Measurements from ENCODE around the gene KREMEN1.
A peak's percentile ranks its signal among the peaks of the same experiment; 100 is the strongest.

KREMEN1 gene

DNA sequence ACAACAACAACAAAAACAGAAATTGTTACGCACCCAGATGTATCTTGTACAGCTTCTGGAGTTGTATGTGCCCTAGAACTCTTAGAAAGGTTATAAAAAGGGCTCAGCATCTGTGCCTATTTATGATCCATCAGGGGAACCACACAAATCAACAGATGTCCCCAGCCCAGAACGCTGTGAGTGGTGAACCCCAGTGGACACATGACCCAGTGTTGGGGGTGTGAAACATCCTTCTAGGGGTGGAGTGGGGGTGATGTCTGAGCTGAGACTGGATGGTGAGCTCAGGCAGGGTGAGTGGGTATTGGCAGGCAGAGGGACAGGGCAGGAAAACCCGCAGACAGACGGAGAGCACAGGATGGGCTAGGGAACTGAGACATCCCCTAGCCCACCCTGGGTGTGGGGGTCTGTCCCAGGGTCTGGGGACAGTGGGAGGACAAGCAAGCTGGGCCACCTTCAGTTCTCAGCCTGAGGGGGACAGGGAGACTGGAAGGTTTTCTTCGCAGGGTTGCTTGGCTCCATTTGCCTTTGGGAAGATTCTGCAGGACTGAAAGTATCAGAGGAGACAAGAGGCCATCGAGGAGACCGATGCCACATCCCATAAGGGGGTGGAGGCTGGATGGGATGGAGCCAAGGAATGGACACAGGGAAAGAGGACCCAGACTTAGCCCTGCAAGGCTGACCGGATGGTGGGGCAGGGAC, 127.0 kb downstream of the KREMEN1 start:
- ChIA-PET POLR2A (no interaction called here), CTCF (interaction anchor here (1.4 to 1.6 kb wide), 2 partner anchors 9 to 46 kb away, joined by 3 read pairs; no protein-coding TSS in a partner anchor)
- TF ChIP-seq, protein P1, sequence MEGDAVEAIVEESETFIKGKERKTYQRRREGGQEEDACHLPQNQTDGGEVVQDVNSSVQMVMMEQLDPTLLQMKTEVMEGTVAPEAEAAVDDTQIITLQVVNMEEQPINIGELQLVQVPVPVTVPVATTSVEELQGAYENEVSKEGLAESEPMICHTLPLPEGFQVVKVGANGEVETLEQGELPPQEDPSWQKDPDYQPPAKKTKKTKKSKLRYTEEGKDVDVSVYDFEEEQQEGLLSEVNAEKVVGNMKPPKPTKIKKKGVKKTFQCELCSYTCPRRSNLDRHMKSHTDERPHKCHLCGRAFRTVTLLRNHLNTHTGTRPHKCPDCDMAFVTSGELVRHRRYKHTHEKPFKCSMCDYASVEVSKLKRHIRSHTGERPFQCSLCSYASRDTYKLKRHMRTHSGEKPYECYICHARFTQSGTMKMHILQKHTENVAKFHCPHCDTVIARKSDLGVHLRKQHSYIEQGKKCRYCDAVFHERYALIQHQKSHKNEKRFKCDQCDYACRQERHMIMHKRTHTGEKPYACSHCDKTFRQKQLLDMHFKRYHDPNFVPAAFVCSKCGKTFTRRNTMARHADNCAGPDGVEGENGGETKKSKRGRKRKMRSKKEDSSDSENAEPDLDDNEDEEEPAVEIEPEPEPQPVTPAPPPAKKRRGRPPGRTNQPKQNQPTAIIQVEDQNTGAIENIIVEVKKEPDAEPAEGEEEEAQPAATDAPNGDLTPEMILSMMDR (IDR thresholded peaks at IDR 0.05; ENCODE audit: insufficient read depth, low read length, missing control alignments): no peak
- no peak overlapping the region for H3K4me3 ChIP-seq (ENCODE audit: low read depth, low read length)
- no peak for DNase-seq (ENCODE audit: low read depth, low spot score)

DNA sequence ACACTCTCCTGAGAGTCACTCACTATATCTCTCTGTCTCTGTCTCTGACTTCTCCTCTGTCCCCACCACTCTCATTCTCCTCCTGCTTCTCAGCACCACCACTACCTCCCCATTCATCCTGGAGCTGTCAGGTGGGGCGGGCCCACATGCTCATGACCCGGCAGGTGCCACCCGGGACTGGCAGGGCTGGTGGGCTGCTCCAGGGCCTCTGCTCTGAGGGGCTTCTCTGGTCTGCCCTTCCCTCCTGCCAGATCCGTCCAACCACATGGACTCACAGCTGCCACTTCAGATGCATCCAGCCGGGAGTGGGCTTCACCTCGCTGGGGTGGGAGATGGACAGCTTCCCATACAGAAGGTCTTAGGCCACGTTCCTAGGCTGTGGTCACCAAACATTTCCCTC, 128.1 kb downstream of the KREMEN1 start:
- ChIA-PET POLR2A (no interaction called here), CTCF (interaction anchor here (2.1 kb wide), 1 partner anchor 8 kb away, joined by 5 read pairs; no protein-coding TSS in a partner anchor)
- TF ChIP-seq, protein P1 (IDR thresholded peaks at IDR 0.05; ENCODE audit: insufficient read depth, low read length, missing control alignments): no peak
- H3K4me3 ChIP-seq (ENCODE audit: low read depth, low read length): no peak overlapping the region
- DNase-seq (ENCODE audit: low read depth, low spot score): no peak

DNA sequence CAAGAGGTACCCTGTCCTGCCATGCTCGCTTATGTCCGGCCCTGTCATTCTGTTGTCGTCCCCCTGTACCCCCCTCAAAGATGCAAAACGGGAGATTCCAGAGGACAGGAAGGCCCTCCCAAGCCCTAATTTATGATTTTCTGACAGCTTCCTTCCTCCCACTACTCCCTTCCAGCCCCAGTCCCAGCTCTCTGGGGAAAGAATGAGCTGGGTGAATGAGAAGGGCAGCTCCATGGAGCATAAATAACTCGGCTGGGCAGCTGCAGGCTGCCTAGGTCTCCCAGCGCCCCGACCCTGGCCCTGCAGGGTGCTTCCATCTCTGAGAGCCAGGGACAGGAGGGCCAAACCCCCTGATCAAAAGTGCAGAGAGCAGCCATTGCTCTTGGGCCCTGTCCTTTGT, 128.9 kb downstream of the KREMEN1 start:
- no peak overlapping the region for H3K4me3 ChIP-seq (ENCODE audit: low read depth, low read length)
- TF ChIP-seq, protein P1 (IDR thresholded peaks at IDR 0.05; ENCODE audit: insufficient read depth, low read length, missing control alignments): no peak
- ChIA-PET CTCF (interaction anchor here (1.5 to 2.1 kb wide), 2 partner anchors 8 to 17 kb away, joined by 3 to 5 read pairs; no protein-coding TSS in a partner anchor), POLR2A (no interaction called here)
- DNase-seq (ENCODE audit: low read depth, low spot score): no peak

DNA sequence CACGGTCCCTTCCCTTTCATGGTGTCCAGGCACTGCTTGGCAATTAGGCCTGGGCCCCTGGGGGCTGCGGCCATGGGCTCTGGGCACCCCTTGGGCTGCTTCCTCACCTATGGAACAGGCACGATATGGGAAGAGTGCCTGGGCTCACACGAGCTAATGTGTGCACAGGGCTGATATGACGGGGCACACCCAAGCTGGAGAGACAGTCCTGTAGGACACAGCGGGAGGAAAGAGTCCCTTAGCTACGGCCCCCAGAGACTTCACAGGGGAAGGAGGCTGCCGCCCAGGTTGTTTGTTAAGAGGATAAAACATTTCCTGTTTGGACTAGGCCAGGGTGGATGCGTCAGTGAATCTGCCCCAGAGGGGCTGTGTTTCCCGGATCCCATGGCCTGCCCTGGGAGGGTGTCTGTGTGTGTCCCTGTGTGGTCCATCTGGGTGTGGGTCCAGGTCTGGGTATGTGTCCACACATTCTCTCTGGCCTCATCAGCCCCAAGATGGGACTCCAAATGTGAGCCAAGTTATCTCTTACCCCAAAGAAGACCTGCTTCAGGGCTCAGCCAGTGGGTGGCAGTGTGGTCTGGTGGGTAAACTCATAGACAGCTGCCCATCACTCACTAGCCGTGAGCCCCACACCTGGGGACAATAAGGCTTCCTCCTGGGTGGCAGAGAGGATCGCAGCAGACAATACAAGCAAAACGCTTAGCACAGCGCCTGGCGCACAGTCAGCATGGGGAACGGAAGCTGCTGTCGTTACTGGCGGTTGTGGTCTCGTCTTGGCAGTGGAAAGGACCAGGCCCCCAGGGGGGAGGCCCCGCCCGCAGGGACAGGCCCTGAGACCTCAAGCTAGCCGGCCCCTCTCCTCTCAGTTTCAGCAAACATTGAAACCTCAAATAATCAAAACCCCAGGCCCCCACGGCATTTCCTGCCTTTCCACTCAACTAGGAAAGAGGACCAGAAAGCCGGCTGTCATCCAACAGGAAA, 129.7 kb downstream of the KREMEN1 start:
- TF ChIP-seq, protein P1 (IDR thresholded peaks at IDR 0.05; ENCODE audit: insufficient read depth, low read length, missing control alignments): peak; percentile 41
- H3K4me3 ChIP-seq (ENCODE audit: low read depth, low read length): no peak overlapping the region
- no peak for DNase-seq (ENCODE audit: low read depth, low spot score)
- CTCF ChIA-PET: interaction anchor here (0.7 to 2.1 kb wide), 6 partner anchors 9 to 162 kb away, joined by 3 to 10 read pairs (median 4); no protein-coding TSS in a partner anchor
- POLR2A ChIA-PET: no interaction called here

DNA sequence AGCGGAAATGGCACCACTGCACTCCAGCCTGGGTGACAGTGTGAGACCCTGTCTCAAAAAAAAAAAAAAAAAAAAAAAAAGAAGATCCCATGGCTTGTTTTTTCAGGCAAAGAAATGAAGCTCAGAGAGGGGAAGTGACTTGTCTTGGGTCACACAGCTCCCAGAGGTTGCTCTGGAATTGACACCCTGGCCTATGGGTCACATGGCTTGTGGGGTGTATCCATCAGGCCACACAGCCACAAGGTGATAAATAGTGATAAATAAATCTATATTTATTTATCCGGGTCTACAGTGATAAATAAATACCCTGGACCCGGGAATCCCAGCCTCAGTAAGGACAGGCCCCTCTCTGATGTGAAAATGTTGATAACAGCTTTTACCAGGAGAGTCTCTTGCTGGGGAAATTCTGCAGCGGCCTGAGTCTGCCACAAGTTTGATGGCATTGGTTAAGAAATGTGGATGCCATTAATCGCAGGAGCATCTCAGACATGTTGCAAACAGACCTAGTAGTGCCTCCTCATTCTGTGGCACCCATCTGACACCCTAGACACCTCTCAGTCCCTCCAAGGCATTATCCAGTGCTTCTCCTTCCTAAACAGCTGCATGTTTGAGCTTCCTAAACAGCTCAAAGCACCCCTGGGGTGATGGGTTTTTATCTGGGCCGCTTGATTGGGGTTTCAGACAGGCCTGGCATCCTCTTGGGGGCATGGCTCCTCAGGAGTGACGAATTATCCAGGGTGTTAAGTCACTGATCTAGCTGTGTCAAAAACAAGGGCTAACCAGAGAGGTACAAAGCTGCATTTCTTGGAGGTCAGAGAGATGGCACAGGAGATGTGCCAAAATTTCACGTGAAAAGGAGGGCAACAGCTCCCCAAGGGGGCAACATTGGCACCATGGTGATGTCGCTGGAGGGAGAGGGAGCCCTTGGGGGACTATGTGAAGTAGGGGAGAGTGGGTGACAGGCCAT, 130.9 kb downstream of the KREMEN1 start:
- ChIA-PET CTCF (interaction anchor here (0.7 to 2.9 kb wide), 4 partner anchors 19 to 49 kb away, joined by 4 to 11 read pairs (median 7); no protein-coding TSS in a partner anchor), POLR2A (no interaction called here)
- no peak overlapping the region for H3K4me3 ChIP-seq (ENCODE audit: low read depth, low read length)
- TF ChIP-seq, protein P1 (IDR thresholded peaks at IDR 0.05; ENCODE audit: insufficient read depth, low read length, missing control alignments): no peak
- DNase-seq (ENCODE audit: low read depth, low spot score): no peak
